Neural progenitor cell (in vitro differentiated cells): ENCODE data around the gene COA8. TPM values are rescaled to one million over a fixed set of nuclear protein-coding genes. Genes with fewer than 3 reads are reported as not detected.

Experiments
- DNase-seq: peaks from one replicate; pipeline ENCODE4 v3.0.0-alpha.2; 2016; ENCODE audit warnings: low spot score
- H2AFZ ChIP-seq: fragments of 200-600 bp; sonication (generic); replicated peaks from 2 replicates; pipeline ENCODE4 v1.6.1; 2016; ENCODE audit warnings: antibody characterized with exemption
- H3F3A ChIP-seq: fragments of 200-600 bp; sonication (generic); 2 replicates; pipeline ENCODE4 v1.6.1; 2016; ENCODE audit warnings: antibody characterized with exemption, low read depth
- H3K27ac ChIP-seq: fragments of 200-600 bp; sonication (generic); 2 replicates; pipeline ENCODE4 v1.5.1; 2016; ENCODE audit warnings: mild to moderate bottlenecking
- H3K27me3 ChIP-seq: fragments of 200-600 bp; sonication (generic); 2 replicates; pipeline ENCODE4 v1.6.1; 2016; ENCODE audit warnings: mild to moderate bottlenecking, moderate library complexity
- H3K36me3 ChIP-seq: fragments of 200-600 bp; sonication (generic); 2 replicates; pipeline ENCODE4 v1.5.1; 2016
- H3K4me1 ChIP-seq: fragments of 200-600 bp; sonication (generic); 2 replicates; pipeline ENCODE4 v1.6.1; 2016; ENCODE audit warnings: mixed run types
- H3K4me2 ChIP-seq: fragments of 200-600 bp; sonication (generic); 2 replicates; pipeline ENCODE4 v1.6.1; 2016
- H3K4me3 ChIP-seq: fragments of 200-600 bp; sonication (generic); 2 replicates; pipeline ENCODE4 v1.5.1; 2016
- H3K79me2 ChIP-seq: fragments of 200-600 bp; sonication (generic); 2 replicates; pipeline ENCODE4 v1.6.1; 2016; ENCODE audit warnings: low read depth
- H3K9ac ChIP-seq: fragments of 200-600 bp; sonication (generic); 2 replicates; pipeline ENCODE4 v1.6.1; 2016
- H3K9me3 ChIP-seq: fragments of 200-600 bp; sonication (generic); 2 replicates; pipeline ENCODE4 v1.5.1; 2016; ENCODE audit warnings: low read depth
- H4K20me1 ChIP-seq: fragments of 200-600 bp; sonication (generic); 2 replicates; pipeline ENCODE4 v1.6.1; 2016; ENCODE audit warnings: low read depth
- H3K27ac Mint-ChIP-seq: 3 replicates; pipeline ENCODE4 v1.8.0; 2021; ENCODE audit warnings: mixed read lengths
- H3K27me3 Mint-ChIP-seq: 2 replicates; pipeline ENCODE4 v1.8.0; 2022; ENCODE audit warnings: low read depth, mild to moderate bottlenecking, inconsistent platforms, moderate library complexity, mixed read lengths; ENCODE audit not compliant: insufficient read depth
- H3K36me3 Mint-ChIP-seq: 3 replicates; pipeline ENCODE4 v1.8.0; 2021; ENCODE audit warnings: mixed read lengths
- H3K4me1 Mint-ChIP-seq: 3 replicates; pipeline ENCODE4 v1.8.0; 2021; ENCODE audit warnings: mixed read lengths
- H3K4me3 Mint-ChIP-seq: 3 replicates; pipeline ENCODE4 v1.8.0; 2021; ENCODE audit warnings: mild to moderate bottlenecking, moderate library complexity, mixed read lengths
- H3K9me3 Mint-ChIP-seq: 3 replicates; pipeline ENCODE4 v1.8.0; 2020; ENCODE audit warnings: mixed read lengths
- EZH2 ChIP-seq: fragments of 200-600 bp; sonication (generic); IDR thresholded peaks from 2 replicates; pipeline ENCODE4 v1.6.1; 2017; ENCODE audit warnings: antibody characterized with exemption, mild to moderate bottlenecking, moderate library complexity
- EZH2phosphoT487 ChIP-seq: fragments of 200-600 bp; sonication (generic); IDR thresholded peaks from 2 replicates; pipeline ENCODE4 v1.6.1; 2017; ENCODE audit warnings: antibody characterized with exemption
- total RNA-seq: library from RNA; depleted of rRNA; stranded (reverse); fragments of >200 nt; gene quantifications from 2 replicates; pipeline ENCODE4 v1.2.3, GENCODE V29; 2015; ENCODE audit warnings: low replicate concordance
- TF ChIP-seq, protein P1 (sequence below): fragments of 200-600 bp; sonication (generic); IDR thresholded peaks from 2 replicates; pipeline ENCODE4 v1.5.1; 2017; ENCODE audit warnings: antibody characterized with exemption, mild to moderate bottlenecking

COA8 gene
- total RNA-seq, 1 donor from 2014 or later, result 72.3 TPM

GRCh38 chr14:103534576-103535061 is 28.1 kb upstream of the COA8 start:
- Histone ChIP-seq H3K36me3 (no peaks in the 10 kb centered on the region), H3K4me3 (no peak overlapping the region), H2AFZ (no peak overlapping the region), H3K9me3 (no peaks in the 10 kb centered on the region), H3K4me2 (no peak overlapping the region), H4K20me1 (peaks cover 24% of the 10 kb centered on the region), H3K4me1 (peaks cover 3% of the 10 kb centered on the region), H3K79me2 (peaks cover 12% of the 10 kb centered on the region), H3K27me3 (no peaks in the 10 kb centered on the region), H3K27ac (no peak overlapping the region), H3F3A (no peaks in the 10 kb centered on the region), H3K9ac (no peak overlapping the region)
- peaks cover 10% of the 10 kb centered on the region for H3K4me1 Mint-ChIP-seq
- no peak for TF ChIP-seq EZH2
- TF ChIP-seq, protein P1, sequence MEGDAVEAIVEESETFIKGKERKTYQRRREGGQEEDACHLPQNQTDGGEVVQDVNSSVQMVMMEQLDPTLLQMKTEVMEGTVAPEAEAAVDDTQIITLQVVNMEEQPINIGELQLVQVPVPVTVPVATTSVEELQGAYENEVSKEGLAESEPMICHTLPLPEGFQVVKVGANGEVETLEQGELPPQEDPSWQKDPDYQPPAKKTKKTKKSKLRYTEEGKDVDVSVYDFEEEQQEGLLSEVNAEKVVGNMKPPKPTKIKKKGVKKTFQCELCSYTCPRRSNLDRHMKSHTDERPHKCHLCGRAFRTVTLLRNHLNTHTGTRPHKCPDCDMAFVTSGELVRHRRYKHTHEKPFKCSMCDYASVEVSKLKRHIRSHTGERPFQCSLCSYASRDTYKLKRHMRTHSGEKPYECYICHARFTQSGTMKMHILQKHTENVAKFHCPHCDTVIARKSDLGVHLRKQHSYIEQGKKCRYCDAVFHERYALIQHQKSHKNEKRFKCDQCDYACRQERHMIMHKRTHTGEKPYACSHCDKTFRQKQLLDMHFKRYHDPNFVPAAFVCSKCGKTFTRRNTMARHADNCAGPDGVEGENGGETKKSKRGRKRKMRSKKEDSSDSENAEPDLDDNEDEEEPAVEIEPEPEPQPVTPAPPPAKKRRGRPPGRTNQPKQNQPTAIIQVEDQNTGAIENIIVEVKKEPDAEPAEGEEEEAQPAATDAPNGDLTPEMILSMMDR, result no peak
- TF ChIP-seq EZH2phosphoT487, result no peak
- H3K27me3 Mint-ChIP-seq, result peaks cover 4% of the 10 kb centered on the region
- DNase-seq, result no peak
- H3K9me3 Mint-ChIP-seq, result no peaks in the 10 kb centered on the region
- peaks cover 2% of the 10 kb centered on the region for H3K36me3 Mint-ChIP-seq
- no peak overlapping the region for H3K27ac Mint-ChIP-seq
- no peak overlapping the region for H3K4me3 Mint-ChIP-seq

DNA sequence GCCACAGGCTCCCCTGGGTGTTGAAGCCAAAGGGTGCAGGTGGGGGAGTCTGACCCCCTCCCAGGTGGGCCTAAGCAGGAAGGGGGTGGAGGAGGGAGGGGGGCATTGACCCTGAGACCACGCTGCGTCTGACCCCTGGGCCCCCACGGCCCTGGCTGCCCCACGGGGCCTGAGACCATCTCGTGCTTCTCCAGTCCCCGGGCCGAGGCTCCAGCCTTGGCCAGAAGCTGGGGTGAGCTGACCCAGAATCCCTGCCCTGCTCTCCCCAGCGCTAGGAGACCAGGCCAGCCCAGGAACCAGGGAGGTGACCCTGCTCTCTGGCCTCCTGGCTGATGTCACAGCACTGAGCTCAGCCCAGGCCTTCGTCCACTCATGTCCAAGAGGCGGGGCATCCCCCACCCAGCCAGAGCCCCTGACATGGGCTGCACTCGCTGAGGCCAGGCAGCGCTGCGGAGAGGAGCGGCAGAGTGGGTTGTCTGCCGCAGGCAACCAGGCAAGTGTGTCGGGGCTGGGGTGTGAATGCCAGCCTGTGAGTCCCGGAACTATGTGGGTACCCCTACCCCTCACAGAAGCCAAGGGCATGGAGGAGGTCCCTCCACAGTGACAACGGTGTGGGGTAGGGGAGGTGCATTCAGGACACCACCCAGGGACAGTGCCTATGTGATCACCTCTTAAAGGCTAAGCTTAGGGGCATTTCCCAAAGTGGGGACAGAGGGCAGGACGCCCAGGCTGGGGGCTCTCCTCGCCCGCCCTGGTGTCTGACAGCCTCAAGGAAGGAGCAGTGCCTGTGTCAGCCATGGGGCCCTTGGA is 27.5 kb upstream of the COA8 start:
- TF ChIP-seq EZH2phosphoT487 (no peak), EZH2 (no peak)
- TF ChIP-seq, protein P1, result no peak
- no peaks in the 10 kb centered on the region for H3K9me3 Mint-ChIP-seq
- Histone ChIP-seq H3K9me3 (no peaks in the 10 kb centered on the region), H3K4me2 (no peak overlapping the region), H3K27ac (no peak overlapping the region), H3K27me3 (no peaks in the 10 kb centered on the region), H4K20me1 (peaks cover 17% of the 10 kb centered on the region), H3K36me3 (no peaks in the 10 kb centered on the region), H3F3A (peaks cover 3% of the 10 kb centered on the region), H3K4me3 (no peak overlapping the region), H3K4me1 (peaks cover 3% of the 10 kb centered on the region), H3K79me2 (peaks cover 5% of the 10 kb centered on the region), H3K9ac (no peak overlapping the region), H2AFZ (no peak overlapping the region)
- H3K36me3 Mint-ChIP-seq, result peaks cover 2% of the 10 kb centered on the region
- peaks cover 2% of the 10 kb centered on the region for H3K27me3 Mint-ChIP-seq
- DNase-seq, result no peak
- H3K4me3 Mint-ChIP-seq, result no peak overlapping the region
- H3K27ac Mint-ChIP-seq, result no peak overlapping the region
- peaks cover 11% of the 10 kb centered on the region for H3K4me1 Mint-ChIP-seq

DNA sequence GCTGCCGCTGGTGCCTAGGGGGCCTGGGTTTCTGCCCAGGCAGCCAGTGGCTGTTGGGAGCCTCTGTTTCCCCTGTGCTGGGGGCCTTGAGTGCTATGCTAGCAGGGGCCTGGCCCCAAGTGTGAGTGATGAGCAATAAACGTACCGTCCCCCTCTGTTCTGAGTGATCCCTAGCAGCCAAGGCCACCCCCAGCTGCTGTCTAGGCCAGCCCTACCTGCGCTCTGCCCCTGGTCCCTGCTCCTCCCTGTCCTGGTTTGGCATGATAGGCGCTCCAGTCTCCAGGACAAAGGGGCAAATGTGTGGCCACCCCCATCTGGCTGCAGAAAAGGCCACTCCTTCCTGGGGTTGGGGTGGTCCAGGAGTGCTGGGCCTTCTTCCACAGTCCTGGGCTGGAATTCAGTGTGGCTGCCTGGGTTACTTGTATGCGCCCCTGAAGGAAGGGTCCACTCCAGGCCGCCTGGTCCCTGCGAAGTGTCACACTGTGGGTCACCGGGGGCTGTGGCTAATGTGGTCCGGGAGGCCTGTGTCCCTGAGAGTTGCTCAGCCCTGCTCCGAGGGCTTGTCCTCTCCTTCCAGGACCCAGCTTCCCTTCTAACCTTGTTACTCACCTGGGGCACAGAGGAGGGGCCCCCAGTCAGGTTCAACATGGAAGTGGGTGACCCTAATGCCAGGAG is 26.7 kb upstream of the COA8 start:
- H3K9me3 ChIP-seq, result no peaks in the 10 kb centered on the region
- no peak overlapping the region for H2AFZ ChIP-seq
- H3K9ac ChIP-seq, result no peak overlapping the region
- peaks cover 10% of the 10 kb centered on the region for H3K4me1 ChIP-seq
- peaks cover 7% of the 10 kb centered on the region for H3F3A ChIP-seq
- no peaks in the 10 kb centered on the region for H3K79me2 ChIP-seq
- no peak overlapping the region for H3K4me3 ChIP-seq
- TF ChIP-seq EZH2 (no peak), EZH2phosphoT487 (no peak)
- TF ChIP-seq, protein P1, result no peak
- H3K4me2 ChIP-seq, result no peak overlapping the region
- H3K36me3 ChIP-seq, result no peaks in the 10 kb centered on the region
- DNase-seq, result no peak
- H3K36me3 Mint-ChIP-seq, result peaks cover 2% of the 10 kb centered on the region
- no peak overlapping the region for H3K4me3 Mint-ChIP-seq
- H4K20me1 ChIP-seq, result peaks cover 10% of the 10 kb centered on the region
- H3K4me1 Mint-ChIP-seq, result peaks cover 16% of the 10 kb centered on the region
- no peaks in the 10 kb centered on the region for H3K9me3 Mint-ChIP-seq
- H3K27ac Mint-ChIP-seq, result no peak overlapping the region
- peaks cover 4% of the 10 kb centered on the region for H3K27me3 Mint-ChIP-seq
- H3K27ac ChIP-seq, result no peak overlapping the region
- H3K27me3 ChIP-seq, result no peaks in the 10 kb centered on the region
